HG02642 (cell line): ENCODE data around the gene REG3G.
"Not testable (repeated sequence)": the region's sequence is repeated elsewhere in the genome, so short reads cannot be mapped to it uniquely, and the experiment has no call there.

Experiments used
- ATAC-seq: cut with Tn5 transposase; IDR thresholded peaks from one replicate; pipeline ENCODE4 v1.9.1; 2021; ENCODE audit warnings: mild to moderate bottlenecking; ENCODE audit not compliant: unreplicated experiment, poor library complexity

REG3G gene

GRCh38 chr2:79013629-79014028, 11.9 kb upstream of the REG3G start:
- no peak for ATAC-seq

GRCh38 chr2:79016342-79016741, 9.2 kb upstream of the REG3G start:
- ATAC-seq: no peak

GRCh38 chr2:79026061-79026460, 559 bp downstream of the REG3G start:
- ATAC-seq: no peak

GRCh38 chr2:79039944-79040343, 14.4 kb downstream of the REG3G start:
- ATAC-seq: no peak

- no peak for ATAC-seq
Observed at GRCh38 chr2:79041032-79041448, 15.5 kb downstream of the REG3G start.

- ATAC-seq: not testable (repeated sequence)
Observed at GRCh38 chr2:79053486-79053885, 28.0 kb downstream of the REG3G start.

- ATAC-seq: not testable (repeated sequence)
Observed at GRCh38 chr2:79054769-79055168, 29.3 kb downstream of the REG3G start.

GRCh38 chr2:79065201-79065600, 39.7 kb downstream of the REG3G start:
- ATAC-seq: no peak

- no peak for ATAC-seq
Observed at GRCh38 chr2:79071078-79071477, 45.6 kb downstream of the REG3G start.
